ENCODE results near the gene CAMTA1.

DNA sequence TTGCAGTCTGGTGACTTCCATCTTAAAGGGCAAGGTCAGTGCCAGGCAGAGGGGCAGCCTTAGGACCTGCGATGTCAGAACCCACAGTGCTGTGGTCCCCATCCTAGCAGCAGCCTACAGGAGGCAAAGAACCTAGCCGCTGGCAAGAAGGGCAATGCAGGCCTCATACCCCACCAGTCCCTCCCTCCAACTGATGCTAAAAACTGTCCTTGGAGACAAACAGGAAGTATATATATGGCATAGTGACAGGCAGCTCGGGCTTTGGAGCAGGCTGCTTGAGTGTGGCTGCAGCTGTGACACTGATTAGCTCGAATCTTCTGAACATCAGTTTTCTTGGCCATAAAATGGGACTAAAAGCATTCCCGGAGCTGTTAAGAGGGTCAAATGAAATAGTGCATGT, 829.9 kb downstream of the CAMTA1 start:
- TF ChIP-seq EZH2 (IDR thresholded peaks at IDR 0.05) (no peak), EZH2phosphoT487 (IDR thresholded peaks at IDR 0.05; ENCODE audit: borderline replicate concordance) (no peak), SP1 (IDR thresholded peaks at IDR 0.05; ENCODE audit: low read depth) (no peak), POLR2AphosphoS5 (IDR thresholded peaks at IDR 0.05; ENCODE audit: low read depth, low read length) (no peak), POLR2A (IDR thresholded peaks at IDR 0.05; ENCODE audit: borderline replicate concordance, extremely low read depth, insufficient read depth, insufficient read length) (no peak), ZFX (IDR thresholded peaks at IDR 0.05) (no peak), ZNF274 (IDR thresholded peaks at IDR 0.05; ENCODE audit: low read depth, low read length) (no peak), RAD21 (IDR thresholded peaks at IDR 0.05; ENCODE audit: low read depth) (no peak), EGR1 (IDR thresholded peaks at IDR 0.05; ENCODE audit: low read depth) (no peak)
- TF ChIP-seq, protein P1, sequence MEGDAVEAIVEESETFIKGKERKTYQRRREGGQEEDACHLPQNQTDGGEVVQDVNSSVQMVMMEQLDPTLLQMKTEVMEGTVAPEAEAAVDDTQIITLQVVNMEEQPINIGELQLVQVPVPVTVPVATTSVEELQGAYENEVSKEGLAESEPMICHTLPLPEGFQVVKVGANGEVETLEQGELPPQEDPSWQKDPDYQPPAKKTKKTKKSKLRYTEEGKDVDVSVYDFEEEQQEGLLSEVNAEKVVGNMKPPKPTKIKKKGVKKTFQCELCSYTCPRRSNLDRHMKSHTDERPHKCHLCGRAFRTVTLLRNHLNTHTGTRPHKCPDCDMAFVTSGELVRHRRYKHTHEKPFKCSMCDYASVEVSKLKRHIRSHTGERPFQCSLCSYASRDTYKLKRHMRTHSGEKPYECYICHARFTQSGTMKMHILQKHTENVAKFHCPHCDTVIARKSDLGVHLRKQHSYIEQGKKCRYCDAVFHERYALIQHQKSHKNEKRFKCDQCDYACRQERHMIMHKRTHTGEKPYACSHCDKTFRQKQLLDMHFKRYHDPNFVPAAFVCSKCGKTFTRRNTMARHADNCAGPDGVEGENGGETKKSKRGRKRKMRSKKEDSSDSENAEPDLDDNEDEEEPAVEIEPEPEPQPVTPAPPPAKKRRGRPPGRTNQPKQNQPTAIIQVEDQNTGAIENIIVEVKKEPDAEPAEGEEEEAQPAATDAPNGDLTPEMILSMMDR (IDR thresholded peaks at IDR 0.05 in 2 of 3, conservative IDR thresholded peaks at IDR 0.05 in 1 of 3; ENCODE audit: borderline replicate concordance in 1 of 3, insufficient read depth in 1 of 3, low read depth in 2 of 3, low read length in 2 of 3) = no peak
- TF ChIP-seq, protein P2, sequence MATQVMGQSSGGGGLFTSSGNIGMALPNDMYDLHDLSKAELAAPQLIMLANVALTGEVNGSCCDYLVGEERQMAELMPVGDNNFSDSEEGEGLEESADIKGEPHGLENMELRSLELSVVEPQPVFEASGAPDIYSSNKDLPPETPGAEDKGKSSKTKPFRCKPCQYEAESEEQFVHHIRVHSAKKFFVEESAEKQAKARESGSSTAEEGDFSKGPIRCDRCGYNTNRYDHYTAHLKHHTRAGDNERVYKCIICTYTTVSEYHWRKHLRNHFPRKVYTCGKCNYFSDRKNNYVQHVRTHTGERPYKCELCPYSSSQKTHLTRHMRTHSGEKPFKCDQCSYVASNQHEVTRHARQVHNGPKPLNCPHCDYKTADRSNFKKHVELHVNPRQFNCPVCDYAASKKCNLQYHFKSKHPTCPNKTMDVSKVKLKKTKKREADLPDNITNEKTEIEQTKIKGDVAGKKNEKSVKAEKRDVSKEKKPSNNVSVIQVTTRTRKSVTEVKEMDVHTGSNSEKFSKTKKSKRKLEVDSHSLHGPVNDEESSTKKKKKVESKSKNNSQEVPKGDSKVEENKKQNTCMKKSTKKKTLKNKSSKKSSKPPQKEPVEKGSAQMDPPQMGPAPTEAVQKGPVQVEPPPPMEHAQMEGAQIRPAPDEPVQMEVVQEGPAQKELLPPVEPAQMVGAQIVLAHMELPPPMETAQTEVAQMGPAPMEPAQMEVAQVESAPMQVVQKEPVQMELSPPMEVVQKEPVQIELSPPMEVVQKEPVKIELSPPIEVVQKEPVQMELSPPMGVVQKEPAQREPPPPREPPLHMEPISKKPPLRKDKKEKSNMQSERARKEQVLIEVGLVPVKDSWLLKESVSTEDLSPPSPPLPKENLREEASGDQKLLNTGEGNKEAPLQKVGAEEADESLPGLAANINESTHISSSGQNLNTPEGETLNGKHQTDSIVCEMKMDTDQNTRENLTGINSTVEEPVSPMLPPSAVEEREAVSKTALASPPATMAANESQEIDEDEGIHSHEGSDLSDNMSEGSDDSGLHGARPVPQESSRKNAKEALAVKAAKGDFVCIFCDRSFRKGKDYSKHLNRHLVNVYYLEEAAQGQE (IDR thresholded peaks at IDR 0.05; ENCODE audit: low read depth) = no peak
- TF ChIP-seq, protein P3, sequence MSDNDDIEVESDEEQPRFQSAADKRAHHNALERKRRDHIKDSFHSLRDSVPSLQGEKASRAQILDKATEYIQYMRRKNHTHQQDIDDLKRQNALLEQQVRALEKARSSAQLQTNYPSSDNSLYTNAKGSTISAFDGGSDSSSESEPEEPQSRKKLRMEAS (IDR thresholded peaks at IDR 0.05) = no peak

All from HCT116 (cell line).